ENCODE measurements around the gene HSPG2.

DNA sequence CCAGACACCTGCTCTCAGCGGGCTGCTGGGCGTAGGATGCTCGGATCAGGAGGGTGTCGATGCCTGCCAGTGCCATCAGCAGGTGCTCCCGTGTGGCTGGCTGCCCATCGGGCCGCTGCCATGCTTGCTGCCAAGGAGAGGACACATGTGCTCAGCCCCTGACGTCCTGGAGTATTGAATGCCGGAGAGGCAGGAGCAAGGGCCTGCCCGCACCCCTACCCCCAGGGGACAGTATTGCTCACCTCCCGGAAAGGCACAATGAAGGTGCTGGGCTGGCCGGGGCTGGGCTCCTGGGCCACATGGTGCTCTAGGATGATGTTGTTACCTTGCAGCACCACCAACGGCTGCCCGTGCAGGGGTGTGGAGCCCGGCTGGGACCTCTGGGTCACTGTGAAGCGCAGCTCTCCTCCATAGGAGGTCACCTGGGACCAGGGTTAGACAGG, 61.5 kb downstream of the HSPG2 start:
- TF ChIP-seq, protein P1, sequence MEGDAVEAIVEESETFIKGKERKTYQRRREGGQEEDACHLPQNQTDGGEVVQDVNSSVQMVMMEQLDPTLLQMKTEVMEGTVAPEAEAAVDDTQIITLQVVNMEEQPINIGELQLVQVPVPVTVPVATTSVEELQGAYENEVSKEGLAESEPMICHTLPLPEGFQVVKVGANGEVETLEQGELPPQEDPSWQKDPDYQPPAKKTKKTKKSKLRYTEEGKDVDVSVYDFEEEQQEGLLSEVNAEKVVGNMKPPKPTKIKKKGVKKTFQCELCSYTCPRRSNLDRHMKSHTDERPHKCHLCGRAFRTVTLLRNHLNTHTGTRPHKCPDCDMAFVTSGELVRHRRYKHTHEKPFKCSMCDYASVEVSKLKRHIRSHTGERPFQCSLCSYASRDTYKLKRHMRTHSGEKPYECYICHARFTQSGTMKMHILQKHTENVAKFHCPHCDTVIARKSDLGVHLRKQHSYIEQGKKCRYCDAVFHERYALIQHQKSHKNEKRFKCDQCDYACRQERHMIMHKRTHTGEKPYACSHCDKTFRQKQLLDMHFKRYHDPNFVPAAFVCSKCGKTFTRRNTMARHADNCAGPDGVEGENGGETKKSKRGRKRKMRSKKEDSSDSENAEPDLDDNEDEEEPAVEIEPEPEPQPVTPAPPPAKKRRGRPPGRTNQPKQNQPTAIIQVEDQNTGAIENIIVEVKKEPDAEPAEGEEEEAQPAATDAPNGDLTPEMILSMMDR (IDR thresholded peaks at IDR 0.05; ENCODE audit: low read length) = no peak
- no peak for TF ChIP-seq EZH2 (IDR thresholded peaks at IDR 0.05; ENCODE audit: borderline replicate concordance, low read length)

Data from OCI-LY1 (cell line).